HG03196 (cell line): ENCODE data around the gene PAK6.

Experiments used
- ATAC-seq: cut with Tn5 transposase; IDR thresholded peaks from one replicate; pipeline ENCODE4 v1.9.1; 2021; ENCODE audit not compliant: unreplicated experiment

PAK6 gene

GRCh38 chr15:40290545-40290917, 51.7 kb downstream of the PAK6 start:
- no peak for ATAC-seq

- ATAC-seq, result no peak
These were observed 52.2 kb downstream of the PAK6 start for GRCh38 chr15:40290918-40291574.

- no peak for ATAC-seq
These were observed 53.4 kb downstream of the PAK6 start for GRCh38 chr15:40292246-40292645.

DNA sequence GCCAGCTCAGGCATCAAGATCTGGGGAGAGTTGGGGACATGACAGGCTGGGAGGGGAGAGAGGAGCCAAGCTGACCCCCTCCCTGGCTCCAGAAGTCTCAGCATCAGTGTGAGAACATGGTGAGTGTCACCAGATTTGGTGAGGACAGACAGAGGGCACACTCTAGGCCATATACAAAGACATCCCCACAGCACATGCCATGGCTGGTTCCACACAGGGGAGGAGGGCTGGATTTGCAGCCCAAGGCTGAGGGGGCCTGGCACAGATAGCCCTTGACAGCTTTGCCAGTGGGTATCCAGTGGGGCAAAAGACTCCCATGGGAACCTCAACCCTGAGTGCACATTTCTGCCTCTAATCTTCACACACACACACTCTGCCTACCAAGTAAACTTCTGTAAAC, 54.1 kb downstream of the PAK6 start:
- no peak for ATAC-seq

DNA sequence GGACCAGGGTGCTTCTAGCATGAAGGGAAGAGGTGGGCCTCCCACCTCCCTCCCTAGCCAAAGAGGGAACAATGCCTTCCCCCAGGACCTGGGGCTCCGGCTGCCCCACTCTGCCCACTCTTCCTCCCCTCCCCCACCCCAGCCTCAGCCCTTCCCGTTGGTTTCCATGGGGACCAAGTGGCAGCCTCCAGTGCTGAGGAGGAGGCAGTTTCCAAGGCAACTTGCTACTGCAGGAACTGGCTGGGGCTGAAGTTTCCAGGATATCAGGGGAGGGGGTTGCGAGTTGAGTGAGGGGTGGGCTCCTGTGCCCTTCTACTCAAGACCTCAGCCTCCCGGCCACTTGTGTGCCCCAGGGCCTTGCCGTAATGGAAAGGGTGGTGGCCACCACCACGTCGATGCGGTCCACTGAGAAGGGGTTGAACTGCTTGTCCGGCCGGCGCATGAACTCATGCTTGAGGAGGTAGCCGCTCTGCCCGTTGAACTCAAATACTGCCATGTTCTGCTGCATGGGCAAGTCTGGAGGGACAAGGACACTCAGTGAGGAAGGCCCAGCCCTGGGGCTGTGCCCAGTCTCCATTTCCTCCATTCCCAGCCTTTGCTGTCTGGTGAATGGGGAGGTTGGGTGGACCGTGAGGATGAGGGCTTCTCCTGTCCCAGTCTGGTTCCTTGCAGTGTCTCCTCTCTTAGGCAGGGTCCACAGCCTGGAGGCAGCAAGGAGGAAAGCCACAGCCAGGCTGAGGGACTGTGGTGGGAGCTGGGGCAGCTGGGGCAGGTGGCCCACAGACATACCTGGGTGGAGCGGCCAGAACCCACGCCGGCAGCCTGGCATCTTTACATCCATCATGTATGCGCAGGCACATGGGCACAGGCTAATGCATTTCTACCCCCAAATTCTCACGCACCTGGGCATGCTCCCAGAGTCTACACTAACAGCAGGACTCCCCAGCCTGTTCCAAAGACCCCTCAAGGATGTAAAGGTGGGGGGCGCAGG, 55.3 kb downstream of the PAK6 start:
- no peak for ATAC-seq

DNA sequence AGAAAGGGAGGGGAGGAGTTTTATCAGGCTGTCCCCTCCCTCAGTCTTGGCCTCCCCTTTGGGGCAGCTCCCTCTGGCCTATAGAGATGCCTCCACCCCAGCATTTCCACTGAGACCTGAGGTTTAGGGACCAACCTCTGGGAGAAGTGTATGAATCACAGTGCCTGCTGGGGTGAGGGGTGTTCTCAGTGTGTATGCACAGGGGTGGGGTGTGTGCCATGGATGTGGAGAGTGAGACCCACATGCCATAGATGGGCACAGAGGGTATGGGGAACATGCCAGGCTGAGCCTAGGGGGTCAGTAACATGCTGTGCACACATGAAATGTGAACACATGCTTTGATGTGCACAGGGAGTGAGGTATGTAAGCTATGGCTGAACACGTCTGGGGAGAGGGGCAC, 56.4 kb downstream of the PAK6 start:
- no peak for ATAC-seq

DNA sequence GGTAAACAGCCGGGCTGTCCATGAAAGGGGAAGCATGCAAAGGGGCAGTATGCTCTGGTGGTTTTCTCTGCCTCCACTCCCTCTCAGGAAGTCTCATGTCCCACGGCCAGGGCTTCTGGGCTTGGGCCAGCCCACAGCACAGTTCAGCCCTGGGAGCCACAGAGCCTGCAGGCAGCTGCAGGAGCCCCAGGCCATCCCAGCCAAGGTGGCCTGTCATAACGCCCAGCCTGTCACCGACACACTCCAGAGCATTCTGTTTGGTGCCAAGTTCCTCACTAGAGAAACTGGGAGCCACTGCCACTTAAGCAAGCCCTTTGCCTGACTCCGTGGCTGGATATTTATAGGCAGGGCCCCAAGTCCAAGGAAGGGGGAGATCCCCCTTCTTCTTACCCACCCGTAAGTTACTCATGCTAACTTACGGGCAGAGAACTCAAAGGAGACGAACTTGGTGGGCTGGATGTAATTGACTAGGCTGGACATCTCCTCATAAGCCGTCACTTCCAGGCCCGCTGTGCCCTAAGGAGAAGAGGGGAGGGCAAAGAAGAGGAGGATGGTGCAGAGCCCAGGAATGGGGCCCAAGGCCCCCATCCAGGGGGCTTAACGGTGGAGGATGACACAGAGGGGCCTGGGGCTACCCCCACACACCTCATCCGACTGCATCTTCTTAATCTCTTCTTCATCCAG, 57.2 kb downstream of the PAK6 start:
- no peak for ATAC-seq

DNA sequence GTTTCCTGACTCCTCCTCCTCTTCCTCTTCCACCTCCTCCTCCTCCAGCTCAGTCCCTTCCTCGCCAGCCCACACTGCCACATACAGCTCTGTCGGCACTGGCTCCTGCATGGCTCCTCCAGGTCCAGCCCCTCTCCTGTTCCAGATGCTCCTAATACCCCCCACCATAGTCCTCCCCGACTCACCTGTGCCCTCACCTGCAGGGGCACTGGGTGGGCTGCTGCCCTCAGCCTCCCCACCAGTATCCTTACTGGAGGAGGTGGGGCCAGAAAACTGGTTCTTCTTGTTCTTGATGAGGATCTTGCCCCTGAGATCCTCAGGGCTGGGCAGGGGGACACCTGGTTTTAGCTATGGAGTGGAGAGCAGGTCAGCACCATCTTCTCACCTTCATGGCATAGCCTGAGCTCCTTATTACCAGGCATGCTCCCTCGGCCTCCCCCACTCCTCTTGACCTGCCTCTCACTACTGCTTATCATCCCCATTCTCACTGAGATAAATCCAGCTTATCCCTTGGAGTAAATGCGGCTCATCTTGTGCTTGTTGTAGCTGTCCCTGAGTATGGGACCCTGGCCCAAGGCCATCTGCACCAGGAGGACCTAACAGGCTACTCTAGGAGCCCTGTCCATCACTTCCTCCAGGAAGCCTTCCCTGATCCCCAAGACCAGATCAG, 57.8 kb downstream of the PAK6 start:
- ATAC-seq, result no peak

- no peak for ATAC-seq
These were observed 58.5 kb downstream of the PAK6 start for GRCh38 chr15:40297356-40297755.

DNA sequence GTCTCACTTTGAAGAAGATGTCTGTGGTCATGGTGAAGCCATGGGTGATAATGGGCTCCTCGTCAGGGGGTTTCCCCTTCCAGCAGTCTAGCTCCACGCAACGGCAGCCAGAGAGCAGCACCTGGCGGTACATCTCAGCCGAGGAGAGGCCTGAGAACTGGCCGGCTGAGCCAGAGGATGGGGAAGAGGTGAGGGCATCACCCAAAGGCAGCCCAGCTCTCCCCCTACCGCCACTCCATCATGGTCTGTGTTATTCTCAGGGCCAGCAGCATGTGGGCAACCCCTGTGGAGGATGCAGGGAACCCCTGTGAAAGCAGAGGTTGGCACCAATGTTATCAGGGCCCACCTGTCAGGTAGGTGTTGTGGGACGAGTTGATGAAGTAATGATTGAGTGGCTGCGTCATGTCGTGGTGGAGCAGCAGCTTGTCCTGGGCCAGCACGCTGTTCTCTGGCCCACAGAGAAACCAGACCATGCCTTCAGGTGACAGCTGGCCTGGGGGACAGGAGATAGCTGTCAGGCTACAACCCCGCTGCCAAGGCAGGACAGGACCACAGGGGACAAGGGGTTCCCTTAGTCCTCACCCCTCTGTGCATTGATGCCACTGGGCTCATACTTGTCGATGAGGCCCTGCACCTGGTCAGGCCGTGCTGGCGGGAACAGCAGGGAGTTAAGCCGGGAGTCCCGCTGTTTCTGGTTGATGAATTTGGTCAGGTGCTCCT, 59.5 kb downstream of the PAK6 start:
- ATAC-seq, result no peak

- no peak for ATAC-seq
These were observed 61.5 kb downstream of the PAK6 start for GRCh38 chr15:40300367-40300766.

DNA sequence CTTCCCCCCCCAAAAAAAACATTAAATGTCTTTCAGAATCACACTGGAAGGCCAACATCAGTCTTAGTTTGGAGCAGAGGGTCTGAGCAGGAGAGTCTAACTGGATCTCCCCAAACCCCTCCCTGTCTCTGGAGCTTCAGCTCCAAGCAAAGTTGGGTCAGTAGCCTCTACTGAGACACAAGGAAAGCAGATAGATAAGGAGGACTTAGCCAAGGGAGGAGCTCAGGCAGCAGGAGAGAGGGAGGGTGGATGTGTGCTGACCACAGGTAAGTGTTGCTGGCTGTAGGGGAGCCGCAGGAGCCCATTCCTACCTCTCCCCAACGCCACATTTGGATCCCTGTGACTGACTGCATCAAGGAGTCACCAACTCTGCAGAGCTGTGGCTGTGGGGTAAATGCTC, 61.9 kb downstream of the PAK6 start:
- ATAC-seq, result no peak

DNA sequence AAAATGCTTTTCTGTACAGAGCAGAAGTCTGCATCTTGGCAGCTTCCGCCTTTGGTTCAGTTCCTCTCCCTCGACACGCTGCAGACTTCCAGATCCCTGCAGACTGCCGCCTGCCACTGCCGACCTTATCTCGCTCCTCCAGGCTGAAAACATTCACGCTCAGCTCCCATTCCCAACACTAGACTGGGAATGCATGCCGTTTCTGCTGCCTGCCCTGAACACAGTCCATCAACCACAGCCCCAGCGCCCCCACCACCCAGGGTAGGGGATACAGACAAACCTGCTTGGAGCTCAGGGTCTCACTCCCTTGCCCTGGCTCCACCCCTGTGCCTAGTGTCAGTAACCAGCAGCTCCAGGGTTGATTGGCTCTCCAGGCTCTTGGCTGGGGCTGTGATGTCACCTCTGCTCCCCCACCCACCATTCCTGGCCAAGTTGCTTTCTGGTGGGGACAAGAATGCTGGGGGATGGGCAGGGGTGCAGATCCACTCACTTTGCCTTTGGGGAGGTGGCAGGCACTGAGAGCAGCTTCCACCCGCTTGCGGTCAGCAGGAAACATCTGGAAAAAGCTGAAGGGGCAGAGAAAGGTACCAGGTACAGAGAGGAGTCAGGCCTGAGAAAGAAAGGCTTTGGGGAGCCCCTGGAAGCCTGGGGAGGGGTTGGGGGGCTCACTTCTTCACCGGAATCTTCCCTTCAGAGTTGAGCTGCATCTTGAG, 62.8 kb downstream of the PAK6 start:
- ATAC-seq, result no peak

DNA sequence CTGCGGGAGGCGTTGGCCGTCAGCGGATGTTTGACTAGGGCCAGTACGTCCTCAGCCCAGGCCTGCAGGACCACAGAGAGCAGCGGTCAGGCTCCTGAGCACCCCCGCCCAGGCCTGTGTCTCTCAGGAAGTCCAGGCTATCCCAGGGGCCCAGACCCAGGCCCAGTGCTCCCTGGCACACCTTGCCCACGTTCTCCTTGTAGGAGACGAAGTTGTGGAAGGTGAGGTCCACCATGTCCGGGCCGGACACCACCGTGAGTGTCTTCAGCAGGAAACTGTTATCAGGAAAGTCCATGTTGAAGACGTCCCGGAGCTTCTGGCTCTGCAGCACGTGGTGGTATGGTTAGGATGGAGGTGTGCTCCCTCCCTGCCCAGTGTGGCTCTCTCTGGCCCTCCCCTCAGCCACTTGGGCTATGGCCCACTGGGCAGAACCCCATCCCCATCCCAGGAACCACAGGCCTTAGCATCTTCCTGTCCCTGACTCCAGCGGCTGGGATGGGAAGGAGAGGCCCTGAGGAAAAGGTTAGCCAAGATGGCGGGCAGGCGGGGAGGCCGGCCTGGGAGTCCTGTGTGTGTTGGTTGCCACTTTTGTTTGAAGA, 63.5 kb downstream of the PAK6 start:
- ATAC-seq, result no peak

DNA sequence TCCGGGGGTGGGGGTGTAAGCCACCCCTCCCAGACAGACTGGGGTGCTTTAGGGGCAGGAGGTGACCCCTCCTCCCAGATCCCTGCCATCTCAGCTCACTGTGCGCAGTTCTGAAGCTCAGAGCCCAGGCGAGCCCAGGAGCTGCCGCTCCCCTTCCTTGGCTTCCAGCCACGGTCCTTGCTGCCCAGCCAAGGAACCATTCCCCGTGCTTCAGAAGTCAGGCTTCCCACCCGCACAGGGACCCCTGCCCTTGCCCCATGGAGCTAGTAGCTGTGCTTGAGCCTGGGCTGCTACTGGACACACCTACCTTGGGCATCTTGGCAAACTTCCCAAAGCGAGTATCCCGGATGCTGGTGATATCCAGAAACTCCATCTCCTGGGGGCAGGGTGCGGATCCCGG, 64.1 kb downstream of the PAK6 start:
- no peak for ATAC-seq

- no peak for ATAC-seq
These were observed 64.7 kb downstream of the PAK6 start for GRCh38 chr15:40303576-40303975.

DNA sequence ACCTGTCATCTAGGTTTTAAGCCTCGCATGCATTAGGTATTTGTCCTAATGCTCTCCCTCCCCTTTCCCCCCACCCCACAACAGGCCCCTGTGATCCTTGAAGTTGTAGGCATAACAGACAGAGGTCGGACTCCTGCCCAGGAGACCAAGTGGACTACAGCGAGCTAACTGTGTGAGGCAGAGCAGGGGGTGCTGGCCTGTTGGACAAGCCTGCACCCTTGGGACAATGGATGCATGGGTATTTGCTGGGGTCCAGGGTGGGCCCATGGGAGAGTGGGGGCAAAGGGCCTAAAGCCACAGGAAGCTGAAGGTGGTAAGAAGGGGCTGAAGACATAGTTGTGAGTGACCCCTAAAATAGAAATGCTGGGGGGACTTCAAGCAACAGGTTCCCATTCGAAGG, 66.4 kb downstream of the PAK6 start:
- no peak for ATAC-seq

GRCh38 chr15:40306371-40306770, 67.5 kb downstream of the PAK6 start:
- ATAC-seq, result no peak

DNA sequence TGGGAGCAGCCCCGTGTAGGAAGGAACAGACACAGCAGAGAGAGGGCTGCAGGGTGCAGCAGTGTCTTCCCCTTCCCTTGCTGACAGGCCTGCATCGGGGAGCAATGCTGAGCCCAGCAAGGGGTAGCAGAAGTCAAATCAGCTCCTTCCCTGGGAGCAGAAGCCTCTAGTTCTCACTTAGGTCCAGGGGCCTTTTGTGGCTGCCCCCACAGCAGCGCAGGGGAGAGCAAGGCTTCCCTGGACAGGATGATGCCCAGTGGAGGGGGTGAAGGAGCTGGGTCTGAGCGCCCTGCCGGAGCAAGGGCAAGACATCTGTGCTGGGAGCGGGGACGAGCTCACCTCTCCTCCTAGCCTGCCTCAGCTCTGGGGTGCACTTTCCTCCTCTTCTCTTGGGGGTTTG, 68.0 kb downstream of the PAK6 start:
- ATAC-seq, result no peak
